GM21423 (cell line): ENCODE measurements around the gene ADGRL4.
"Not testable (repeated sequence)": the region's sequence is repeated elsewhere in the genome, so short reads cannot be mapped to it uniquely, and the experiment has no call there.

Experiments used
- ATAC-seq: cut with Tn5 transposase; IDR thresholded peaks from one replicate; pipeline ENCODE4 v1.9.1; 2021; ENCODE audit warnings: mild to moderate bottlenecking, moderate library complexity; ENCODE audit not compliant: unreplicated experiment

Gene ADGRL4

GRCh38 chr1:79006564-79006963 lies at the start of gene ADGRL4:
TSS of gene ADGRL4 (minus strand) at chr1:79006730. CDS start at chr1:79006654, 76 bp downstream.
- ATAC-seq, result no peak

- ATAC-seq, result no peak
These were observed 49.3 kb upstream of the ADGRL4 start for GRCh38 chr1:79055856-79056255.

GRCh38 chr1:79052829-79053449 lies 46.4 kb upstream of the ADGRL4 start:
- ATAC-seq, result peak; percentile 99

- no peak for ATAC-seq
These were observed 38.6 kb upstream of the ADGRL4 start for GRCh38 chr1:79044974-79045650.

- ATAC-seq, result no peak
These were observed 37.0 kb upstream of the ADGRL4 start for GRCh38 chr1:79043506-79043905.

GRCh38 chr1:79042539-79042938 lies 36.0 kb upstream of the ADGRL4 start:
- ATAC-seq, result no peak

GRCh38 chr1:79042117-79042516 lies 35.6 kb upstream of the ADGRL4 start:
- peak; percentile 63 for ATAC-seq

GRCh38 chr1:79041666-79042065 lies 35.1 kb upstream of the ADGRL4 start:
- no peak for ATAC-seq

- peak; percentile 81 for ATAC-seq
These were observed 34.0 kb upstream of the ADGRL4 start for GRCh38 chr1:79040424-79041082.

GRCh38 chr1:79037085-79037484 lies 30.6 kb upstream of the ADGRL4 start:
- no peak for ATAC-seq

GRCh38 chr1:79012500-79012899 lies 6.0 kb upstream of the ADGRL4 start:
- no peak for ATAC-seq

GRCh38 chr1:79010589-79010988 lies 4.1 kb upstream of the ADGRL4 start:
- ATAC-seq, result no peak

- no peak for ATAC-seq
These were observed 585 bp downstream of the ADGRL4 start for GRCh38 chr1:79005945-79006344.

GRCh38 chr1:79004916-79005315 lies 1.6 kb downstream of the ADGRL4 start:
- ATAC-seq, result no peak

- ATAC-seq, result no peak
These were observed 9.7 kb downstream of the ADGRL4 start for GRCh38 chr1:78996791-78997190.

- ATAC-seq, result no peak
These were observed 19.5 kb downstream of the ADGRL4 start for GRCh38 chr1:78987042-78987441.

- no peak for ATAC-seq
These were observed 26.0 kb downstream of the ADGRL4 start for GRCh38 chr1:78980511-78980910.

- ATAC-seq, result no peak
These were observed 33.8 kb downstream of the ADGRL4 start for GRCh38 chr1:78972723-78973122.

- ATAC-seq, result not testable (repeated sequence)
These were observed 39.4 kb downstream of the ADGRL4 start for GRCh38 chr1:78967091-78967490.

- no peak for ATAC-seq
These were observed 47.8 kb downstream of the ADGRL4 start for GRCh38 chr1:78958711-78959110.

- ATAC-seq, result no peak
These were observed 55.7 kb downstream of the ADGRL4 start for GRCh38 chr1:78950826-78951225.

- no peak for ATAC-seq
These were observed 57.3 kb downstream of the ADGRL4 start for GRCh38 chr1:78949227-78949626.
